ENCODE results near the gene LTBP2. TPM values are rescaled to one million over a fixed set of nuclear protein-coding genes. Genes with fewer than 3 reads are reported as not detected.

The LTBP2 gene
- total RNA-seq, 1 experiment from 2014 or later = 124 TPM

GRCh38 chr14:74551431-74552371 lies 60.3 kb downstream of the LTBP2 start:
- BruUV-seq (replicated peaks) = no TSS peak

DNA sequence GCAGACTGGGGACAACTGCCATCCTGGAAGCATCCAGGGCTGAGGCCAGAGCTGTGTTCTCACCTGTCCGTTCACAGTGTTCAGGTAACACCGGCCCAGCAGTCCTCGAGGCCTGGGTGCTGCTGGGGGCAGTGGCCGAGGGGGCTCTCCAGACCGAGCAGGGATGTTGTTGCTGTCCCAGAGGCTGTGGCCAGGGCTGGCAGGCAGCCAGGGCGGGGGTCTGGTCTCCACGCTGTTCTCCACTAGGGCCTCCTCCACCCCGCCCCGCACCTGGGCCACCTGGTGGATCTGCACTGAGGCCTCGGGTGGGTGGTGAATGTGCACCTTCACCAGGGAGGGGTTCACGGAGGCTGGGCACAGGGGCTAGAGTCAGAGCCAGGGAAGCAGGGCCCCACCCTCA lies 61.0 kb downstream of the LTBP2 start:
- Histone ChIP-seq H3K4me3 (no peak overlapping the region), H3F3A (ENCODE audit: insufficient read depth, low read depth) (no peaks in the 10 kb centered on the region; the same call in 1 of the 2 replicates), H3K27ac (no peak overlapping the region), H3K9me3 (ENCODE audit: insufficient read depth, low read depth) (no peaks in the 10 kb centered on the region), H3K4me1 (replicated peaks; ENCODE audit: insufficient read depth) (peaks cover 13% of the 10 kb centered on the region), H3K79me2 (ENCODE audit: low read depth) (no peaks in the 10 kb centered on the region), H4K20me1 (ENCODE audit: insufficient read depth) (no peaks in the 10 kb centered on the region), H2AFZ (no peak overlapping the region), H3K4me2 (no peak overlapping the region), H3K27me3 (ENCODE audit: insufficient read depth, low read depth) (no peaks in the 10 kb centered on the region), H3K9me2 (ENCODE audit: insufficient read depth) (no peaks in the 10 kb centered on the region), H3K36me3 (ENCODE audit: low read depth) (0 out of 2 replicates have a peak, but pooled peaks cover 3% of the 10 kb centered on the region)
- TF ChIP-seq EZH2 (IDR thresholded peaks at IDR 0.05; ENCODE audit: low read depth) = no peak
- TF ChIP-seq, protein P1, sequence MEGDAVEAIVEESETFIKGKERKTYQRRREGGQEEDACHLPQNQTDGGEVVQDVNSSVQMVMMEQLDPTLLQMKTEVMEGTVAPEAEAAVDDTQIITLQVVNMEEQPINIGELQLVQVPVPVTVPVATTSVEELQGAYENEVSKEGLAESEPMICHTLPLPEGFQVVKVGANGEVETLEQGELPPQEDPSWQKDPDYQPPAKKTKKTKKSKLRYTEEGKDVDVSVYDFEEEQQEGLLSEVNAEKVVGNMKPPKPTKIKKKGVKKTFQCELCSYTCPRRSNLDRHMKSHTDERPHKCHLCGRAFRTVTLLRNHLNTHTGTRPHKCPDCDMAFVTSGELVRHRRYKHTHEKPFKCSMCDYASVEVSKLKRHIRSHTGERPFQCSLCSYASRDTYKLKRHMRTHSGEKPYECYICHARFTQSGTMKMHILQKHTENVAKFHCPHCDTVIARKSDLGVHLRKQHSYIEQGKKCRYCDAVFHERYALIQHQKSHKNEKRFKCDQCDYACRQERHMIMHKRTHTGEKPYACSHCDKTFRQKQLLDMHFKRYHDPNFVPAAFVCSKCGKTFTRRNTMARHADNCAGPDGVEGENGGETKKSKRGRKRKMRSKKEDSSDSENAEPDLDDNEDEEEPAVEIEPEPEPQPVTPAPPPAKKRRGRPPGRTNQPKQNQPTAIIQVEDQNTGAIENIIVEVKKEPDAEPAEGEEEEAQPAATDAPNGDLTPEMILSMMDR (conservative IDR thresholded peaks at IDR 0.05) = no peak
- intact Hi-C loops (cut with micrococcal nuclease; ENCODE audit: unreplicated experiment) = no loop called here
- BruUV-seq (replicated peaks) = no TSS peak
- no peak for DNase-seq
- POLR2A ChIA-PET (ENCODE audit: unreplicated experiment) = interaction anchor here (0.7 kb wide), 1 partner anchor 501 kb away, joined by 3 read pairs; no protein-coding TSS in a partner anchor
- CTCF ChIA-PET = interaction anchor here (0.8 kb wide), 1 partner anchor 62 kb away, joined by 3 read pairs; no protein-coding TSS in a partner anchor

More at GRCh38 chr14:74551431-74552371, 60.3 kb downstream of the LTBP2 start:
- no peak overlapping the region for H3K27ac ChIP-seq
- H3F3A ChIP-seq (ENCODE audit: insufficient read depth, low read depth) = no peaks in the 10 kb centered on the region; the same call in 1 of the 2 replicates
- no peaks in the 10 kb centered on the region for H3K9me3 ChIP-seq (ENCODE audit: insufficient read depth, low read depth)
- 0 out of 2 replicates have a peak, but pooled peaks cover 6% of the 10 kb centered on the region for H3K36me3 ChIP-seq (ENCODE audit: low read depth)
- H3K4me1 ChIP-seq (replicated peaks; ENCODE audit: insufficient read depth) = peaks cover 13% of the 10 kb centered on the region
- ChIA-PET CTCF (interaction anchor here (1.1 kb wide), 1 partner anchor 120 kb away, joined by 3 read pairs; no protein-coding TSS in a partner anchor), POLR2A (ENCODE audit: unreplicated experiment) (interaction anchor here (0.7 kb wide), 1 partner anchor 500 kb away, joined by 3 read pairs; no protein-coding TSS in a partner anchor)
- H3K27me3 ChIP-seq (ENCODE audit: insufficient read depth, low read depth) = no peaks in the 10 kb centered on the region
- TF ChIP-seq, protein P1 (conservative IDR thresholded peaks at IDR 0.05) = no peak
- no peak for TF ChIP-seq EZH2 (IDR thresholded peaks at IDR 0.05; ENCODE audit: low read depth)
- DNase-seq = no peak
- H3K4me3 ChIP-seq = no peak overlapping the region
- no peak overlapping the region for H2AFZ ChIP-seq
- no peaks in the 10 kb centered on the region for H3K79me2 ChIP-seq (ENCODE audit: low read depth)
- no peaks in the 10 kb centered on the region for H4K20me1 ChIP-seq (ENCODE audit: insufficient read depth)
- H3K9me2 ChIP-seq (ENCODE audit: insufficient read depth) = no peaks in the 10 kb centered on the region
- intact Hi-C loops (cut with micrococcal nuclease; ENCODE audit: unreplicated experiment) = no loop called here
- H3K4me2 ChIP-seq = no peak overlapping the region

DNA sequence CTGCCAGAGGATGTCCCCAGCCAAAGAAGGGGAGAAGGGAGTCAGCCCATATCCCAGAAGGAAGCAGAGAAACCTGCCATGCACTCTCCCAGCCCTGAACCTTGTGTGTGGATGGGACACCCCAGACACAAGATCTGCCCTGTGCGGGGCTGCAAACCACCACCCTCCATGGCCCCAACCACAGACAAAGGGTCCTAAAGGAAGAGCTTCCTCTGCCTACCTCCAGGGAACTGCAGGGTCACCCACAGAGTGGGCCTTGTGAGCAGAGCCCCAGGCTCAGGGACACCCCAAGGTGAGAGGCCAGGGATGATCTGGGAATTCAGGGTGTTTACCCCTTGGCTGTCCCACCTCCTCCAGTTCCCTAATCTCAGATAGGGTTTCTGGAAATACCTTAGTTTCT lies 62.0 kb downstream of the LTBP2 start:
- H3K9me3 ChIP-seq (ENCODE audit: insufficient read depth, low read depth) = no peaks in the 10 kb centered on the region

More for the DNA sequence above, 62.0 kb downstream of the LTBP2 start:
- no peaks in the 10 kb centered on the region for H3K27me3 ChIP-seq (ENCODE audit: insufficient read depth, low read depth)
- no peaks in the 10 kb centered on the region; the same call in 1 of the 2 replicates for H3F3A ChIP-seq (ENCODE audit: insufficient read depth, low read depth)
- BruUV-seq (replicated peaks) = no TSS peak
- no peaks in the 10 kb centered on the region for H3K79me2 ChIP-seq (ENCODE audit: low read depth)
- H4K20me1 ChIP-seq (ENCODE audit: insufficient read depth) = no peaks in the 10 kb centered on the region
- ChIA-PET CTCF (interaction anchor here (0.6 to 2.4 kb wide), 8 partner anchors 16 to 254 kb away, joined by 3 to 13 read pairs (median 6); no protein-coding TSS in a partner anchor), POLR2A (ENCODE audit: unreplicated experiment) (no interaction called here)
- no peak overlapping the region for H2AFZ ChIP-seq
- DNase-seq = no peak
- no peaks in the 10 kb centered on the region for H3K9me2 ChIP-seq (ENCODE audit: insufficient read depth)
- 0 out of 2 replicates have a peak, but pooled peaks cover 3% of the 10 kb centered on the region for H3K36me3 ChIP-seq (ENCODE audit: low read depth)
- H3K4me1 ChIP-seq (replicated peaks; ENCODE audit: insufficient read depth) = peaks cover 13% of the 10 kb centered on the region
- H3K4me3 ChIP-seq = no peak overlapping the region
- peak overlapping the region; percentile 14 for H3K27ac ChIP-seq
- TF ChIP-seq, protein P1 (conservative IDR thresholded peaks at IDR 0.05) = no peak
- H3K4me2 ChIP-seq = 0 out of 2 replicates have a peak overlapping the region, but pooled peaks have one; percentile 3
- intact Hi-C loops (cut with micrococcal nuclease; ENCODE audit: unreplicated experiment) = no loop called here

Measured in PC-9 (cell line).